ENCODE results near the gene HOXC10. TPM values are rescaled to one million over a fixed set of nuclear protein-coding genes. Genes with fewer than 3 reads are reported as not detected.

The HOXC10 gene
- total RNA-seq, 2 experiments from 2014 or later = not detected

GRCh38 chr12:53956251-53956887 lies 28.6 kb upstream of the HOXC10 start:
- POLR2A ChIA-PET = no interaction called here
- Mint-ChIP-seq H3K27ac (no peak overlapping the region), H3K4me1 (ENCODE audit: low read depth) (peaks cover 21% of the 10 kb centered on the region), H3K27me3 (peaks cover 87% of the 10 kb centered on the region), H3K36me3 (ENCODE audit: low read depth) (no peaks in the 10 kb centered on the region), H3K4me3 (no peak overlapping the region), H3K9me3 (no peaks in the 10 kb centered on the region)
- CTCF ChIA-PET = interaction anchor here (0.9 to 1.3 kb wide), 2 partner anchors 32 to 245 kb away, joined by 3 to 4 read pairs; no protein-coding TSS in a partner anchor
- DNase-seq (no peak), ATAC-seq (peak; percentile 34)
- intact Hi-C loops (cut with micrococcal nuclease) = loop anchor here (5.0 kb wide), 1 partner anchor 36 kb away; no protein-coding TSS in a partner anchor
- TF ChIP-seq CTCF (IDR thresholded peaks at IDR 0.05) = no peak

GRCh38 chr12:53956914-53957536 lies 27.9 kb upstream of the HOXC10 start:
- POLR2A ChIA-PET = no interaction called here
- H3K27ac Mint-ChIP-seq = no peak overlapping the region

GRCh38 chr12:53958128-53958527 lies 26.8 kb upstream of the HOXC10 start:
- H3K4me3 Mint-ChIP-seq = no peak overlapping the region
- intact Hi-C loops (cut with micrococcal nuclease) = loop anchor here (5.0 kb wide), 1 partner anchor 34 kb away; no protein-coding TSS in a partner anchor
- peaks cover 85% of the 10 kb centered on the region for H3K27me3 Mint-ChIP-seq
- no peak overlapping the region for H3K27ac Mint-ChIP-seq
- TF ChIP-seq CTCF (IDR thresholded peaks at IDR 0.05) = no peak
- no peaks in the 10 kb centered on the region for H3K36me3 Mint-ChIP-seq (ENCODE audit: low read depth)
- peaks cover 17% of the 10 kb centered on the region for H3K4me1 Mint-ChIP-seq (ENCODE audit: low read depth)
- POLR2A ChIA-PET = interaction anchor here (0.9 kb wide), 1 partner anchor 15 kb away, joined by 4 read pairs; the partner anchor contains the start of gene HOXC11
- CTCF ChIA-PET = interaction anchor here (1.2 to 2.1 kb wide), 3 partner anchors 12 to 47 kb away, joined by 3 to 10 read pairs (median 6); partner anchors contain the start of gene HOXC10
- H3K9me3 Mint-ChIP-seq = no peaks in the 10 kb centered on the region
- DNase-seq (no peak), ATAC-seq (no peak)

More at GRCh38 chr12:53956914-53957536, 27.9 kb upstream of the HOXC10 start:
- H3K4me3 Mint-ChIP-seq = no peak overlapping the region
- DNase-seq (no peak), ATAC-seq (no peak)
- CTCF ChIA-PET = interaction anchor here (0.9 to 1.3 kb wide), 2 partner anchors 33 to 244 kb away, joined by 3 to 4 read pairs; no protein-coding TSS in a partner anchor
- intact Hi-C loops (cut with micrococcal nuclease) = loop anchor here (5.0 kb wide), 1 partner anchor 35 kb away; no protein-coding TSS in a partner anchor
- no peak for TF ChIP-seq CTCF (IDR thresholded peaks at IDR 0.05)
- H3K4me1 Mint-ChIP-seq (ENCODE audit: low read depth) = peaks cover 17% of the 10 kb centered on the region
- peaks cover 86% of the 10 kb centered on the region for H3K27me3 Mint-ChIP-seq
- no peaks in the 10 kb centered on the region for H3K36me3 Mint-ChIP-seq (ENCODE audit: low read depth)
- H3K9me3 Mint-ChIP-seq = no peaks in the 10 kb centered on the region

- no peak overlapping the region for H3K4me3 Mint-ChIP-seq
- no peak overlapping the region for H3K27ac Mint-ChIP-seq
- H3K36me3 Mint-ChIP-seq (ENCODE audit: low read depth) = peaks cover 2% of the 10 kb centered on the region
- ChIA-PET POLR2A (no interaction called here), CTCF (interaction anchor here (1.0 to 2.1 kb wide), 5 partner anchors 11 to 45 kb away, joined by 3 to 10 read pairs (median 3); partner anchors contain the start of gene HOXC10)
- intact Hi-C loops (cut with micrococcal nuclease) = loop anchor here (5.0 kb wide), 1 partner anchor 33 kb away; no protein-coding TSS in a partner anchor
- ATAC-seq = no peak
- no peaks in the 10 kb centered on the region for H3K9me3 Mint-ChIP-seq
- H3K27me3 Mint-ChIP-seq = peaks cover 84% of the 10 kb centered on the region
- peaks cover 24% of the 10 kb centered on the region for H3K4me1 Mint-ChIP-seq (ENCODE audit: low read depth)
- TF ChIP-seq CTCF (IDR thresholded peaks at IDR 0.05) = no peak
- no peak for DNase-seq
These were observed 25.6 kb upstream of the HOXC10 start for GRCh38 chr12:53959314-53959713.

Measured in activated CD8-positive, alpha-beta T cell treated with anti-CD3 and anti-CD28 coated beads for 36 hours (primary cell).